H9 (cell line): ENCODE measurements around the gene HIP1R. TPM values are rescaled to one million over a fixed set of nuclear protein-coding genes. Genes with fewer than 3 reads are reported as not detected.

Experiments
- DNase-seq: peaks from one replicate; pipeline ENCODE4 v3.0.0-alpha.2; 2017
- H2AFZ ChIP-seq: one replicate; pipeline ENCODE4 v1.6.1; 2013; ENCODE audit warnings: mild to moderate bottlenecking, low read length, control low read depth, moderate library complexity
- H2AK5ac ChIP-seq: 2 replicates; pipeline ENCODE4 v1.6.1; 2013; ENCODE audit warnings: low read length, control low read depth, mixed read lengths; ENCODE audit not compliant: insufficient read length
- H2BK120ac ChIP-seq: one replicate; pipeline ENCODE4 v1.6.1; 2013; ENCODE audit warnings: low read depth, mild to moderate bottlenecking, low read length, control low read depth, inconsistent platforms; ENCODE audit not compliant: poor library complexity, severe bottlenecking
- H2BK12ac ChIP-seq: 2 replicates; pipeline ENCODE4 v1.6.1; 2013; ENCODE audit warnings: low read length, control low read depth, mixed read lengths, low read depth; ENCODE audit not compliant: insufficient read length
- H2BK15ac ChIP-seq: 2 replicates; pipeline ENCODE4 v1.6.1; 2013; ENCODE audit warnings: low read depth, low read length, control low read depth
- H2BK20ac ChIP-seq: one replicate; pipeline ENCODE4 v1.6.1; 2013; ENCODE audit warnings: low read depth, mild to moderate bottlenecking, low read length, control low read depth, inconsistent platforms; ENCODE audit not compliant: poor library complexity, severe bottlenecking
- H2BK5ac ChIP-seq: 2 replicates; pipeline ENCODE4 v1.6.1; 2013; ENCODE audit warnings: low read length, control low read depth, mixed read lengths; ENCODE audit not compliant: insufficient read length
- H3K14ac ChIP-seq: 2 replicates; pipeline ENCODE4 v1.6.1; 2013; ENCODE audit warnings: low read length, control low read depth; ENCODE audit not compliant: insufficient read depth
- H3K18ac ChIP-seq: 2 replicates; pipeline ENCODE4 v1.6.1; 2013; ENCODE audit warnings: low read depth, mild to moderate bottlenecking, mixed read lengths, low read length, control low read depth; ENCODE audit not compliant: insufficient read length
- H3K23ac ChIP-seq: 2 replicates; pipeline ENCODE4 v1.6.1; 2013; ENCODE audit warnings: low read length, control low read depth, mixed read lengths, low read depth; ENCODE audit not compliant: insufficient read length
- H3K23me2 ChIP-seq: 2 replicates; pipeline ENCODE4 v1.6.1; 2013; ENCODE audit warnings: low read depth, mild to moderate bottlenecking, mixed read lengths, low read length, control low read depth; ENCODE audit not compliant: insufficient read length, poor library complexity, severe bottlenecking
- H3K27ac ChIP-seq: 2 replicates; pipeline ENCODE4 v1.5.1; 2013; ENCODE audit warnings: low read length, control low read depth, mixed read lengths, low read depth; ENCODE audit not compliant: insufficient read length
- H3K27me3 ChIP-seq: 2 replicates; pipeline ENCODE4 v1.6.1; 2013; ENCODE audit warnings: low read length, control low read depth, inconsistent platforms; ENCODE audit not compliant: insufficient read depth
- H3K4ac ChIP-seq: 2 replicates; pipeline ENCODE4 v1.6.1; 2013; ENCODE audit warnings: low read depth, mild to moderate bottlenecking, control low read depth, inconsistent platforms, low read length, moderate library complexity
- H3K4me1 ChIP-seq: 2 replicates; pipeline ENCODE4 v1.6.1; 2013; ENCODE audit warnings: low read length, control low read depth, inconsistent platforms; ENCODE audit not compliant: insufficient read depth
- H3K4me2 ChIP-seq: 2 replicates; pipeline ENCODE4 v1.6.1; 2013; ENCODE audit warnings: low read length, control low read depth, mixed read lengths; ENCODE audit not compliant: insufficient read length, insufficient read depth
- H3K56ac ChIP-seq: 2 replicates; pipeline ENCODE4 v1.6.1; 2013; ENCODE audit warnings: low read depth, mild to moderate bottlenecking, mixed read lengths, low read length, control low read depth; ENCODE audit not compliant: insufficient read length
- H3K79me1 ChIP-seq: 2 replicates; pipeline ENCODE4 v1.6.1; 2013; ENCODE audit warnings: low read depth, mild to moderate bottlenecking, moderate library complexity, low read length, control low read depth, inconsistent platforms; ENCODE audit not compliant: insufficient read depth, poor library complexity, severe bottlenecking
- H3K79me2 ChIP-seq: 2 replicates; pipeline ENCODE4 v1.6.1; 2013; ENCODE audit warnings: low read length, control low read depth, inconsistent platforms; ENCODE audit not compliant: insufficient read depth
- H3K9ac ChIP-seq: 2 replicates; pipeline ENCODE4 v1.6.1; 2013; ENCODE audit warnings: low read length, control low read depth, mixed read lengths; ENCODE audit not compliant: insufficient read length; ENCODE audit errors: extremely low read depth
- H3K9me3 ChIP-seq: one replicate; pipeline ENCODE4 v1.6.1; 2013; ENCODE audit warnings: low read depth, low read length, inconsistent platforms; ENCODE audit not compliant: control insufficient read depth
- H3T11ph ChIP-seq: one replicate; pipeline ENCODE4 v1.6.1; 2013; ENCODE audit warnings: mild to moderate bottlenecking, low read length, control low read depth, inconsistent platforms
- H4K20me1 ChIP-seq: one replicate; pipeline ENCODE4 v1.6.1; 2013; ENCODE audit not compliant: control insufficient read depth, insufficient read length, insufficient read depth
- H4K5ac ChIP-seq: 2 replicates; pipeline ENCODE4 v1.6.1; 2013; ENCODE audit warnings: low read depth, mild to moderate bottlenecking, mixed read lengths, low read length, control low read depth; ENCODE audit not compliant: insufficient read length
- H4K8ac ChIP-seq: replicated peaks from 2 replicates; pipeline ENCODE4 v1.6.1; 2013; ENCODE audit warnings: low read length, control low read depth, mixed read lengths, low read depth; ENCODE audit not compliant: insufficient read length
- H4K91ac ChIP-seq: 2 replicates; pipeline ENCODE4 v1.6.1; 2013; ENCODE audit warnings: low read depth, mild to moderate bottlenecking, moderate library complexity, mixed read lengths, low read length, control low read depth; ENCODE audit not compliant: insufficient read length
- H3K27ac Mint-ChIP-seq, 3 experiments: 2 replicates in 2 of 3; 3 replicates in 1 of 3; pipeline ENCODE4 v1.8.0; 2020 to 2021; ENCODE audit warnings: mixed read lengths in 3 of 3, mild to moderate bottlenecking in 1 of 3, moderate library complexity in 1 of 3
- H3K27me3 Mint-ChIP-seq: 2 replicates; pipeline ENCODE4 v1.8.0; 2021; ENCODE audit warnings: low read depth, mild to moderate bottlenecking, moderate library complexity, mixed read lengths
- H3K36me3 Mint-ChIP-seq, 3 experiments: 2 replicates in 2 of 3; 3 replicates in 1 of 3; pipeline ENCODE4 v1.8.0; 2020 to 2021; ENCODE audit warnings: low read depth in 3 of 3, mixed read lengths in 3 of 3; ENCODE audit not compliant: insufficient read depth in 1 of 3
- H3K4me1 Mint-ChIP-seq, 2 experiments: 2 replicates each; pipeline ENCODE4 v1.8.0; 2020; ENCODE audit warnings: mixed read lengths in 2 of 2
- H3K4me3 Mint-ChIP-seq, 2 experiments: 2 replicates in 1 of 2; 3 replicates in 1 of 2; pipeline ENCODE4 v1.8.0; 2020 to 2021; ENCODE audit warnings: mild to moderate bottlenecking in 2 of 2, mixed read lengths in 2 of 2, moderate library complexity in 1 of 2
- H3K9me3 Mint-ChIP-seq, 2 experiments: 2 replicates in 1 of 2; 3 replicates in 1 of 2; pipeline ENCODE4 v1.8.0; 2020; ENCODE audit warnings: mild to moderate bottlenecking in 2 of 2, mixed read lengths in 2 of 2, moderate library complexity in 1 of 2
- WGBS: extraction: QIAGEN DNeasy Blood & Tissue Kit; methylation state at CpG from one replicate; pipeline ENCODE4 v1.1.7; 2013; ENCODE audit warnings: missing lambda C conversion rate, low lambda C conversion rate, mixed read lengths; ENCODE audit not compliant: insufficient read length; ENCODE audit errors: extremely low coverage; 5-methylcytosine and 5-hydroxymethylcytosine counted together
- total RNA-seq: library from RNA; stranded (reverse); gene quantifications from 2 replicates; pipeline ENCODE4 v1.2.1, GENCODE V29; 2021
- TF ChIP-seq, protein P1 (sequence below): fragments of 200-600 bp; sonication (generic); conservative IDR thresholded peaks from 3 replicates; pipeline ENCODE4 v1.8.0; 2021; ENCODE audit warnings: antibody characterized with exemption, mild to moderate bottlenecking

Gene HIP1R
- total RNA-seq, 1 experiment from 2014 or later = 17.4 TPM

DNA sequence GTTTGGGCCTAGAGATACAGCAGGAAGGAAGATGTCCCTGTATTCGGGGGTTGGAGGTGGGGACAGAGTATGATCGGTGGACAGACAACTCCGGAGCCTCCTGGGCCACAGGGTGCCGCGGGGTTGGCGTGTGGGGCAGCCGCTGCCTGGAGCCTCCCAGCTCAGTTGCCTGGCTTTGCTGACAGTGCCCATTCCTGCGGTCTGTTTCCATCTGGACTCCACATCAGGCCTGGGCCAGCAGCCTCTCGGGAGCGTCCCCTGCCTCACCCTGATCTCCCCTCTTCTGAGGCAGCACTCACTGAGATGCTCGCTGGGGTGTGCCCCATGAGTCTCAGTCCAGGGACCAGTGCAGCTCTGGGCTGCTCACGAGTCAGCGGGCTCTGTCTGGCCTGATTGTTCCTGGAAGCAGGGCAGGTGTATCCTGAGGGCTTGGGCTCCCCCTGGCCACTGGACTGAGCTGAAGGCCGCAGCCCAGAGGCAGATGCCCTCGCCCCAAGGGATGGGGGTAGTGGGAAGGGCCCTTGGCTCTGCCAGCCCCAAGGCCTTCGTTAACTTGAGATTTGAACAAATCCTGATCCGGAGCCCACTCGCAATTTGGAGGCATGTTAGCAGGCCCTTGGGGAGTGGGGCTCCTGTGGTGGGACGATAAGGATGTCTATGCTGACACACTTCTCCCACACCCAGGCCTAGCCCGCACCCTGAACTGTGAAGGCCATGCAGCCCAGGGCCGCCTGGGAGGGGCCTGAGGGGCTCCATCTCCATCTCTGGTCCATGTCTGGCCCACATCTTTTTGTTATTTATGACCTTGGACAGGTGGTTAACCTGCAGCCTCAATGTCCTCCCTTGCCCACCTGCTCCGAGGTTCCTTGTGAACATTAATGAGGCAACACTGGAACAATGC is 7.5 kb downstream of the HIP1R start:
- peaks cover 22 to 23% of the 10 kb centered on the region in 2 experiments for H3K4me1 Mint-ChIP-seq
- H3K79me2 ChIP-seq = no peaks in the 10 kb centered on the region; the same call in 1 of the 2 replicates

More for the DNA sequence above, 7.5 kb downstream of the HIP1R start:
- peaks cover 42% of the 10 kb centered on the region for H3K27me3 Mint-ChIP-seq
- H3K27me3 ChIP-seq = no peaks in the 10 kb centered on the region
- peak overlapping the region; percentile 14; the same call in 1 of the 2 replicates for H3K14ac ChIP-seq
- WGBS = no CpG with 5 or more reads among the region's 22 CpGs
- H3K9ac ChIP-seq = no peak overlapping the region
- H3K9me3 Mint-ChIP-seq = peaks cover 2 to 3% of the 10 kb centered on the region in 2 experiments; a peak in 1 of 5 replicates
- no peak overlapping the region for H4K91ac ChIP-seq
- no peaks in the 10 kb centered on the region for H3K79me1 ChIP-seq
- TF ChIP-seq, protein P1, sequence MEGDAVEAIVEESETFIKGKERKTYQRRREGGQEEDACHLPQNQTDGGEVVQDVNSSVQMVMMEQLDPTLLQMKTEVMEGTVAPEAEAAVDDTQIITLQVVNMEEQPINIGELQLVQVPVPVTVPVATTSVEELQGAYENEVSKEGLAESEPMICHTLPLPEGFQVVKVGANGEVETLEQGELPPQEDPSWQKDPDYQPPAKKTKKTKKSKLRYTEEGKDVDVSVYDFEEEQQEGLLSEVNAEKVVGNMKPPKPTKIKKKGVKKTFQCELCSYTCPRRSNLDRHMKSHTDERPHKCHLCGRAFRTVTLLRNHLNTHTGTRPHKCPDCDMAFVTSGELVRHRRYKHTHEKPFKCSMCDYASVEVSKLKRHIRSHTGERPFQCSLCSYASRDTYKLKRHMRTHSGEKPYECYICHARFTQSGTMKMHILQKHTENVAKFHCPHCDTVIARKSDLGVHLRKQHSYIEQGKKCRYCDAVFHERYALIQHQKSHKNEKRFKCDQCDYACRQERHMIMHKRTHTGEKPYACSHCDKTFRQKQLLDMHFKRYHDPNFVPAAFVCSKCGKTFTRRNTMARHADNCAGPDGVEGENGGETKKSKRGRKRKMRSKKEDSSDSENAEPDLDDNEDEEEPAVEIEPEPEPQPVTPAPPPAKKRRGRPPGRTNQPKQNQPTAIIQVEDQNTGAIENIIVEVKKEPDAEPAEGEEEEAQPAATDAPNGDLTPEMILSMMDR = no peak
- no peak overlapping the region for H4K5ac ChIP-seq
- H2BK20ac ChIP-seq = no peak overlapping the region
- H3K23me2 ChIP-seq = no peaks in the 10 kb centered on the region
- H3K18ac ChIP-seq = no peak overlapping the region
- H2BK15ac ChIP-seq = no peak overlapping the region
- peaks cover 0 to 4% (median 0%) of the 10 kb centered on the region in 3 experiments; a peak in 2 of 7 replicates for H3K36me3 Mint-ChIP-seq
- no peak overlapping the region for H2AK5ac ChIP-seq
- DNase-seq = peak; percentile 44
- H2AFZ ChIP-seq = no peak overlapping the region
- H4K20me1 ChIP-seq = no peaks in the 10 kb centered on the region
- no peak overlapping the region for H2BK120ac ChIP-seq
- H3K9me3 ChIP-seq = no peaks in the 10 kb centered on the region
- no peak overlapping the region for H3K27ac ChIP-seq
- H2BK12ac ChIP-seq = no peak overlapping the region
- no peak overlapping the region for H4K8ac ChIP-seq
- no peak overlapping the region for H3K4ac ChIP-seq
- no peak overlapping the region; a peak in 1 of 7 replicates for H3K27ac Mint-ChIP-seq
- H3K23ac ChIP-seq = no peak overlapping the region
- no peak overlapping the region for H3K56ac ChIP-seq
- H3K4me2 ChIP-seq = no peak overlapping the region
- no peaks in the 10 kb centered on the region for H3K4me1 ChIP-seq
- no peak overlapping the region for H2BK5ac ChIP-seq
- H3T11ph ChIP-seq = no peak overlapping the region
- no peak overlapping the region for H3K4me3 Mint-ChIP-seq
